Subcutaneous adipose tissue (tissue), 4 donors: ENCODE data around the gene MYOCOS. TPM values are rescaled to one million over a fixed set of nuclear protein-coding genes. Genes with fewer than 3 reads are reported as not detected.

Experiments used
- total RNA-seq, 4 donors: library from RNA; depleted of rRNA; stranded (reverse); fragments of >200 nt; gene quantifications; one replicate each; pipeline ENCODE4 v1.1.0, GENCODE V29; 2016
- TF ChIP-seq, protein P1 (sequence below): fragments of 450-650 bp; IDR thresholded peaks from one replicate; pipeline ENCODE4 v1.5.1; 2016; ENCODE audit warnings: low read depth, mild to moderate bottlenecking, control low read depth, antibody characterized with exemption, moderate library complexity

Gene MYOCOS
- total RNA-seq, 4 donors from 2014 or later: not detected

DNA sequence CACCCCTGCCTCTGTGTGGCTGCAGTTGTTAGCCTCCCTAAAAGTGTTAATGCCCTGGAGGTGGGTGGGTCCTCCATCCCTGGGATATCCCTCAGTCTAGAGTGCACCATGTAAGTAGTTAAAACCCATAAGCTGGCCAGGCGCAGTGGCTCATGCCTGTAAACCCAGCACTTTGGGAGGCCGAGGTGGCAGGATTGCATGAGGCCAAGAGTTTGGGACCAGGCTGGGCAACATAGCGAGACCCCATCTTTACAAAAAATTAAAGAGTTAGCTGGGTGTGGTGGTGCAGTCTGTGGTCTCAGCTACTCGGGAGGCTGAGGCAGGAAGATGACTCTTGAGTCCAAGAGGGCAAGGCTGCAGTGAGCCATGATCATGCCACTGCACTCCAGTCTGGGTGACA is 20.2 kb downstream of the MYOCOS start:
- TF ChIP-seq, protein P1, sequence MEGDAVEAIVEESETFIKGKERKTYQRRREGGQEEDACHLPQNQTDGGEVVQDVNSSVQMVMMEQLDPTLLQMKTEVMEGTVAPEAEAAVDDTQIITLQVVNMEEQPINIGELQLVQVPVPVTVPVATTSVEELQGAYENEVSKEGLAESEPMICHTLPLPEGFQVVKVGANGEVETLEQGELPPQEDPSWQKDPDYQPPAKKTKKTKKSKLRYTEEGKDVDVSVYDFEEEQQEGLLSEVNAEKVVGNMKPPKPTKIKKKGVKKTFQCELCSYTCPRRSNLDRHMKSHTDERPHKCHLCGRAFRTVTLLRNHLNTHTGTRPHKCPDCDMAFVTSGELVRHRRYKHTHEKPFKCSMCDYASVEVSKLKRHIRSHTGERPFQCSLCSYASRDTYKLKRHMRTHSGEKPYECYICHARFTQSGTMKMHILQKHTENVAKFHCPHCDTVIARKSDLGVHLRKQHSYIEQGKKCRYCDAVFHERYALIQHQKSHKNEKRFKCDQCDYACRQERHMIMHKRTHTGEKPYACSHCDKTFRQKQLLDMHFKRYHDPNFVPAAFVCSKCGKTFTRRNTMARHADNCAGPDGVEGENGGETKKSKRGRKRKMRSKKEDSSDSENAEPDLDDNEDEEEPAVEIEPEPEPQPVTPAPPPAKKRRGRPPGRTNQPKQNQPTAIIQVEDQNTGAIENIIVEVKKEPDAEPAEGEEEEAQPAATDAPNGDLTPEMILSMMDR: no peak

- TF ChIP-seq, protein P1: no peak
These were observed 21.1 kb downstream of the MYOCOS start for GRCh38 chr1:171643156-171643555.

- TF ChIP-seq, protein P1: no peak
These were observed 22.9 kb downstream of the MYOCOS start for GRCh38 chr1:171644805-171645483.

GRCh38 chr1:171645553-171646248 is 23.7 kb downstream of the MYOCOS start:
- TF ChIP-seq, protein P1: no peak

DNA sequence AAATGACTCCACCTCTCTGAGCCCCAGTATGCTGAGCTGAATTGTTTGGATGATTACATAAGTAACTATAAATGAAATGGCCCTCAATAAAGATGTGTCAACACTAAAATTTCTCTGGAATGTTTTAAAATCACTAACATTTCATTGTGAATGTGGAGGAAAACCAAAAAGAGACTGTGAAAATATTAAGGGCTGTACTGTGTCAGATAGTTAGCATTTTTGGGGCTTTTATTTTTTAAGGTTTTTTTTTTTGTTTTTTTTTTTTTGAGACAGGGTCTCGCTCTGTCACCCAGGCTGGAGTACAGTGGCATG is 24.2 kb downstream of the MYOCOS start:
- TF ChIP-seq, protein P1: no peak

GRCh38 chr1:171652234-171652822 is 30.3 kb downstream of the MYOCOS start, which contains the start of gene MYOC:
MYOC (minus strand) TSS chr1:171652688; CDS start chr1:171652611, 77 bp downstream.
- TF ChIP-seq, protein P1: no peak

GRCh38 chr1:171653796-171654195 is 31.8 kb downstream of the MYOCOS start:
- TF ChIP-seq, protein P1: no peak
